Peyer's patch (tissue), 4 donors: Measurements from ENCODE around the gene TFPT. TPM values are rescaled to one million over a fixed set of nuclear protein-coding genes. Genes with fewer than 3 reads are reported as not detected.

ENCODE experiments used
- DNase-seq, 3 donors: peaks; one replicate each; pipeline ENCODE4 v3.0.0-alpha.2; 2017 to 2019
- H3K27ac ChIP-seq, 4 donors: fragments of 200-600 bp; sonication (generic); one replicate each; pipeline ENCODE4 v1.5.1; 2016 to 2019
- H3K27me3 ChIP-seq, 2 donors: fragments of 200-600 bp; sonication (generic); one replicate each; pipeline ENCODE4 v1.5.1; 2019
- H3K36me3 ChIP-seq, 3 donors: fragments of 200-600 bp; sonication (generic); one replicate each; pipeline ENCODE4 v1.5.1; 2016 to 2019
- H3K4me1 ChIP-seq, 4 donors: fragments of 200-600 bp; sonication (generic); one replicate each; pipeline ENCODE4 v1.5.1; 2016 to 2019
- H3K4me3 ChIP-seq, 4 donors: fragments of 200-600 bp; sonication (generic); 1 replicate in 3 of 4; 2 replicates in 1 of 4; pipeline ENCODE4 v1.5.1; 2016 to 2019; ENCODE audit warnings: mild to moderate bottlenecking in 1 of 4
- H3K9me3 ChIP-seq, 4 donors: fragments of 200-600 bp; sonication (generic); one replicate each; pipeline ENCODE4 v1.5.1; 2016 to 2019; ENCODE audit warnings: mild to moderate bottlenecking in 1 of 4
- POLR2A ChIP-seq, 2 donors: fragments of 450-650 bp; IDR thresholded peaks; one replicate each; pipeline ENCODE4 v1.5.1; 2017; ENCODE audit warnings: antibody characterized with exemption in 2 of 2, mild to moderate bottlenecking in 2 of 2, moderate library complexity in 2 of 2
- total RNA-seq, 4 donors: library from RNA; depleted of rRNA; stranded (reverse); fragments of >200 nt; gene quantifications; one replicate each; pipeline ENCODE4 v1.1.0, GENCODE V29; 2016
- TF ChIP-seq, protein P1 (sequence below), 6 experiments: fragments of 450-650 bp in 4 of 6; fragments of 200-600 bp in 2 of 6; sonication (generic) in 1 of 6; IDR thresholded peaks; one replicate each; pipeline ENCODE4 v1.5.1; 2017 to 2019; ENCODE audit warnings: antibody characterized with exemption in 6 of 6, mild to moderate bottlenecking in 3 of 6, moderate library complexity in 1 of 6

The TFPT gene
- total RNA-seq, 4 donors from 2014 or later = 9.3 to 15.7 (median 10.6) TPM

DNA sequence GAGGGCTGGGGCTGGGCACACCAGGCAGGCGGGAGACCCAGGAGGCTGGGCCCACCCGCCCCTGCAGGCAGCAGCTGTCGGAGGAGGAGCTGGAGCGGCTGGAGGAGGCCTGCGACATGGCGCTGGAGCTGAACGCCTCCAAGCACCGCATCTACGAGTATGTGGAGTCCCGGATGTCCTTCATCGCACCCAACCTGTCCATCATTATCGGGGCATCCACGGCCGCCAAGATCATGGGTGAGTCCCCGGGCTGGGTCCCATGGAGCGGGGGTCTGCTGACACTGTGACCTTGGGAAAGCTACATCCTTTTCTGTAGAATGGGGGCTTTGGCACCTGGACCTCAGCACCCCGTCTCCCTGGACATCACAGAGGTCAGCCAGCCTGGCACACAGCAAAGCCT, 8.2 kb upstream of the TFPT start:
- TF ChIP-seq, protein P1, sequence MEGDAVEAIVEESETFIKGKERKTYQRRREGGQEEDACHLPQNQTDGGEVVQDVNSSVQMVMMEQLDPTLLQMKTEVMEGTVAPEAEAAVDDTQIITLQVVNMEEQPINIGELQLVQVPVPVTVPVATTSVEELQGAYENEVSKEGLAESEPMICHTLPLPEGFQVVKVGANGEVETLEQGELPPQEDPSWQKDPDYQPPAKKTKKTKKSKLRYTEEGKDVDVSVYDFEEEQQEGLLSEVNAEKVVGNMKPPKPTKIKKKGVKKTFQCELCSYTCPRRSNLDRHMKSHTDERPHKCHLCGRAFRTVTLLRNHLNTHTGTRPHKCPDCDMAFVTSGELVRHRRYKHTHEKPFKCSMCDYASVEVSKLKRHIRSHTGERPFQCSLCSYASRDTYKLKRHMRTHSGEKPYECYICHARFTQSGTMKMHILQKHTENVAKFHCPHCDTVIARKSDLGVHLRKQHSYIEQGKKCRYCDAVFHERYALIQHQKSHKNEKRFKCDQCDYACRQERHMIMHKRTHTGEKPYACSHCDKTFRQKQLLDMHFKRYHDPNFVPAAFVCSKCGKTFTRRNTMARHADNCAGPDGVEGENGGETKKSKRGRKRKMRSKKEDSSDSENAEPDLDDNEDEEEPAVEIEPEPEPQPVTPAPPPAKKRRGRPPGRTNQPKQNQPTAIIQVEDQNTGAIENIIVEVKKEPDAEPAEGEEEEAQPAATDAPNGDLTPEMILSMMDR (IDR thresholded peaks at IDR 0.05) = no peak
- no peak for TF ChIP-seq POLR2A (IDR thresholded peaks at IDR 0.05)
- no peak overlapping the region for H3K4me3 ChIP-seq
- H3K27ac ChIP-seq = no peak overlapping the region
- no peaks in the 10 kb centered on the region for H3K27me3 ChIP-seq
- H3K36me3 ChIP-seq = peaks cover 0 to 97% (median 0%) of the 10 kb centered on the region in 3 donors
- no peak for DNase-seq
- H3K9me3 ChIP-seq = no peaks in the 10 kb centered on the region
- no peaks in the 10 kb centered on the region for H3K4me1 ChIP-seq

DNA sequence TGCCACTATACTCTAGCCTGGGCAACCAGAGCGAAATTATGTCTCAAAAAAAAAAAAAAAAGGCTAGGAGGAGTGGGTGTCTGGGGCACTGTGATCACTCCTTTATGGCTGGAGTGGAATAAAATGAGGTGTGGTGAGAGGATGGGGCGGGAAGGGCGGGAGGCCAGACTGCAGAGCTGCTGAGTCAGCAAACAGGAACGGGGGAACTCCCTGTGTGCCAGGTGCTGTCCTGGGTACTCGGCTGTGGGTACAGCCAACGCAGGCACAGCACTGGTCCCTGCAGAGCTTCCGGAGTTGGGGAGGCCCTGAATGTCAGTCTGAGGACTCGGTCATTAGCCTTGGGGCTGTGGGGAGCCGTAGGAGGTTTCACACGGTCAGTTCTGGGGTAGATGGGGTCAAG, 5.8 kb upstream of the TFPT start:
- H3K4me3 ChIP-seq = no peak overlapping the region
- peak in 2 of 3 donors; percentile 62 to 75 for DNase-seq
- H3K27me3 ChIP-seq = no peaks in the 10 kb centered on the region
- no peak for TF ChIP-seq POLR2A (IDR thresholded peaks at IDR 0.05)
- TF ChIP-seq, protein P1 (IDR thresholded peaks at IDR 0.05) = no peak
- no peak overlapping the region for H3K27ac ChIP-seq
- H3K36me3 ChIP-seq = peaks cover 0 to 79% (median 0%) of the 10 kb centered on the region in 3 donors
- peaks cover 0 to 11% (median 3%) of the 10 kb centered on the region in 4 donors for H3K4me1 ChIP-seq
- no peaks in the 10 kb centered on the region for H3K9me3 ChIP-seq

DNA sequence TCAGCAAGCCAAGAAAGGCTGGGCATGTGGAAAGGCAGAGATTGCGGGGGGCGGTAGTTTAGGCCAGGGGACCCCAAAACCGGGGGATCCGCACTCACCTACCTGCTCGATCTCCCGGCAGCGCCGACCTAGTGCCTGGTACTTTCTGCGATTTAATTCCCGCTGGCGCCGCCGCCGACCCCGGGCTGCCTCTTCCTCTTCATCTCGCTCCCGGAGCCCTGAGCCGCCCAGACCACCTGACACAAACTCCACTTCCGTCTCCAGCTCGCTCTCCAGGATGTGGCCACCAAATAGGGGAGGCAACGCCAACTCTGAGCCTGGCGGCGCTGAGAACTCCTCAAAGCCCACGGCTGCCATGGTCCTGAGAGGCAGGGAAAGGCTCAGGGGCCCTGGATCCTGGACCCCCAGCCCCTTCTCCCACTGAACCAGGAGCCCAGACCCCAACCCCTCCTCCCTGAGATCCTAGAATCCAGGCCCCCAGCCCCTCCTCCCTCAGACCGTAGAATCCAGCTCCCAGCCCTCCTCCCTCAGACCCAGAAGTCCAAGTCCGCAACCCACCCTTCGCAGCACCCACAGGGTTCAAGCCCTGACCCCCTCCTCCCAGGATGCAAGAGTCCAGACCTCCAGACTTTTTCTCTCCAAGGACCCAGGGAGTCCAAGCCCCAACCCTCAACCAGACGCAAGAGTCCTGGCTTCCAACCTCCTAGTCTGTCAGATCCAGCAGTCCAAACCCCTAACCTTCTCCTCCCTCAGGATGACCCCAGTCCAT, 933 bp downstream of the TFPT start:
- Histone ChIP-seq H3K27ac (peak overlapping the region; percentile 76 to 91 (median 86)), H3K36me3 (peaks cover 0 to 37% (median 0%) of the 10 kb centered on the region in 3 donors)
- DNase-seq = peak; percentile 56 to 78 (median 72)

DNA sequence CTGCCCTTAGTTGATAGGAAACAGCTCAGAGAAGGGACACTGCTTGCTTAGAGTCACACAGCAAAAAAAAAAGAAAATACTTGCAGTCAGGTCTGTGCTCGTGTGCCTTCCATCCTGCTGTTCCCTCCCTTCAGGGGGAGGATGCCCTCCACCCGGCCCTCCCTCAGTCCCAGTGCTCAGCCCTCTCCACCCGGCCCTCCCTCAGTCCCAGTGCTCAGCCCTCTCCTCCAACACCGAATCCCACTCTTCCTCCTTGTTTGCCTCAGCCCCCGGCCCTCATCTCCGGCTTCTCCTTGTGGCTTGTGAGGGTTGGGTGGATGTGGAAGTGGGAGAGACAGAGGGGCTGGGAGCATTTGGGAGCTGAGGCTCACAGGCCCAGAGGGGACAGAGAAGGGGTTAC, 5.8 kb downstream of the TFPT start:
- Histone ChIP-seq H3K4me3 (no peak overlapping the region), H3K36me3 (peaks cover 0 to 66% (median 0%) of the 10 kb centered on the region in 3 donors), H3K27me3 (no peaks in the 10 kb centered on the region), H3K4me1 (peaks cover 0 to 16% (median 6%) of the 10 kb centered on the region in 4 donors), H3K9me3 (no peaks in the 10 kb centered on the region), H3K27ac (no peak overlapping the region)
- DNase-seq = no peak
- TF ChIP-seq, protein P1 (IDR thresholded peaks at IDR 0.05) = no peak

More for the DNA sequence above, 933 bp downstream of the TFPT start:
- Histone ChIP-seq H3K4me3 (peak overlapping the region; percentile 64 to 81 (median 72)), H3K9me3 (no peaks in the 10 kb centered on the region), H3K27me3 (no peaks in the 10 kb centered on the region), H3K4me1 (peaks cover 0 to 31% (median 14%) of the 10 kb centered on the region in 4 donors)
- TF ChIP-seq POLR2A (IDR thresholded peaks at IDR 0.05) = no peak
- TF ChIP-seq, protein P1 (IDR thresholded peaks at IDR 0.05) = no peak

DNA sequence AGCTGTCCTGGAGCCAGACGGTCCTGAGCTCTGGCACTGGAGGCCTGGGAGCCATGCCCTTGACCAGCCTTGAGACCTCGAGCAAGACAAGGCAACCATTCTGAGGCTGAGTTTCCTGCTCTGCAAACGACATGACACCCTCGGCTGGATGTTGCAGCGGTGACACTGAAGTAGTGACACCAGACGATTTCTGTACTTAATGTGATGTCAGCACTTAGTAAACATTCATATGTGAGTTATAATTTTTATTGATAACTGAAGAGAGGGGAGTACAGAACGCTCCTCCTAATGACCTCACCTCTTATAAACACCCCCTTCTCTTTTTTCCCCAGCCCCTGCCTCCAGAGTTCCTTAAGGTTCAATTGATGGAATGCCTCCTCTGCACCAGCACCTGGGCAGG, 7.0 kb downstream of the TFPT start:
- TF ChIP-seq, protein P1 (IDR thresholded peaks at IDR 0.05) = no peak
- no peak for TF ChIP-seq POLR2A (IDR thresholded peaks at IDR 0.05)
- Histone ChIP-seq H3K4me1 (peaks cover 0 to 16% (median 3%) of the 10 kb centered on the region in 4 donors), H3K4me3 (no peak overlapping the region)

More for the DNA sequence above, 7.0 kb downstream of the TFPT start:
- Histone ChIP-seq H3K27ac (no peak overlapping the region), H3K9me3 (no peaks in the 10 kb centered on the region), H3K27me3 (no peaks in the 10 kb centered on the region), H3K36me3 (peaks cover 0 to 63% (median 0%) of the 10 kb centered on the region in 3 donors)
- no peak for DNase-seq
